Coronary artery (tissue), 2 donors: ENCODE data around the gene NMNAT3.

ENCODE experiments used
- DNase-seq: peaks from one replicate; pipeline ENCODE4 v3.0.0-alpha.2; 2017; ENCODE audit warnings: low spot score
- H3K27ac ChIP-seq, 2 donors: fragments of 200-600 bp; sonication (generic); one replicate each; pipeline ENCODE4 v1.5.1; 2016 to 2019
- H3K4me3 ChIP-seq: fragments of 200-600 bp; sonication (generic); 2 replicates; pipeline ENCODE4 v1.5.1; 2016; ENCODE audit warnings: mild to moderate bottlenecking, moderate library complexity
- CTCF ChIP-seq: fragments of 200-600 bp; sonication (generic); IDR thresholded peaks from one replicate; pipeline ENCODE4 v1.5.1; 2019; ENCODE audit warnings: antibody characterized with exemption

The NMNAT3 gene

DNA sequence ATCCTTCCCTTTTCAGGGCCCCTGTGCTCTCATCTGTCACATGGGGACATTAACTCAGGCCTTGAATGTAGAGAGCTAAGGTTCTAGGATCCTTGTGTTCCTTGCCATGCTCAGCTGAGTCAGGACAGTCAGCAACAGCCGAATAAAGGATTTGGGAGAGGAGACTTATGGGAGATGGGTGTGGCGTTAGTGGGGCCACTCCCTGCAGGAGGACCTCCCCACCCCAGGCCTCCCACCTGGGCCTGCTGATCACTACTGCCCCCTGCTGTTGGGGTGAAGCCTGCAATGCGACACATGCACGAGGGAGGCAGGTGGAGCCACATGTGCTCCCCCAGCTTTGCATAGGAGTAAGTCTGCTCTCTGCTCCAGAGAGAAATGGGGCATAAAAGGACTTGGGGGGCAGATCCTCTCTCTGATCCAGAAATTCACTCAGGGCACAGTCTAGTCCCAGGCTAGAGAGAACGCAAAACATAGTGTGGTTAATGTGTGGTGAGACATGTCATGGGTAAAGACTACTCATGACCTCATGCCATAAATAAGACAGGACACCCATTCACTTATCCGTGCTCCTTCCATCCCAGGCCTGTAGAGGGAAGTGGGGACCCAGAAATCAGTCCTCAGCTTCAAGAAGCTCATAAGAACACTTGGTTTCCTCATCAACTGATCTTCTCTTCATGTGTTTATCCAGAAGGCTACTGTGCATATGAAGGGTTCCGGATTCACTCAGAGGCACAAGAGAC, 157.6 kb downstream of the NMNAT3 start:
- DNase-seq: peak; percentile 65
- no peak overlapping the region for H3K4me3 ChIP-seq
- no peak for TF ChIP-seq CTCF
- H3K27ac ChIP-seq: no peak overlapping the region

GRCh38 chr3:139518926-139519842, 158.6 kb downstream of the NMNAT3 start:
- Histone ChIP-seq H3K27ac (no peak overlapping the region), H3K4me3 (no peak overlapping the region)
- peak; percentile 63 for DNase-seq
- TF ChIP-seq CTCF: no peak

DNA sequence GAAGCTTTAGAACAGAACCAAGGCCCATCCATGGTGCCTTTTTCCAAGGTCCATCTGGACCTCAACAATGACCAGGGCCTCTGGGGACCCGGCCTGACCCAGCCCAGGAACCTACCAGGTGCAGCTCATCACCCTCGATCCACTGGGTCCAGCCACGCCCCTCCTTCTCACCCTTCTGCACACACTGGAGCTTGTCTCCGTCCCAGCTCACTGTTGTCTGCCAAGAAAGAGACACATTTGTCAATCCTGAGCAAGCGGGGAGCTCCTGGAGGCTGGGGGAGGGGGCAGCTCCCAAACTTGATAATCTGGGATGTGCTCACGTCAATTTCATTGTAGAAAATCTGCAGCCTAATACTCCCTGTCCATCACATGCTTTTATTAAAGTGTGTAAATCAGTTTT, 159.5 kb downstream of the NMNAT3 start:
- peak; percentile 12 for DNase-seq
- Histone ChIP-seq H3K4me3 (no peak overlapping the region), H3K27ac (no peak overlapping the region)
- no peak for TF ChIP-seq CTCF

DNA sequence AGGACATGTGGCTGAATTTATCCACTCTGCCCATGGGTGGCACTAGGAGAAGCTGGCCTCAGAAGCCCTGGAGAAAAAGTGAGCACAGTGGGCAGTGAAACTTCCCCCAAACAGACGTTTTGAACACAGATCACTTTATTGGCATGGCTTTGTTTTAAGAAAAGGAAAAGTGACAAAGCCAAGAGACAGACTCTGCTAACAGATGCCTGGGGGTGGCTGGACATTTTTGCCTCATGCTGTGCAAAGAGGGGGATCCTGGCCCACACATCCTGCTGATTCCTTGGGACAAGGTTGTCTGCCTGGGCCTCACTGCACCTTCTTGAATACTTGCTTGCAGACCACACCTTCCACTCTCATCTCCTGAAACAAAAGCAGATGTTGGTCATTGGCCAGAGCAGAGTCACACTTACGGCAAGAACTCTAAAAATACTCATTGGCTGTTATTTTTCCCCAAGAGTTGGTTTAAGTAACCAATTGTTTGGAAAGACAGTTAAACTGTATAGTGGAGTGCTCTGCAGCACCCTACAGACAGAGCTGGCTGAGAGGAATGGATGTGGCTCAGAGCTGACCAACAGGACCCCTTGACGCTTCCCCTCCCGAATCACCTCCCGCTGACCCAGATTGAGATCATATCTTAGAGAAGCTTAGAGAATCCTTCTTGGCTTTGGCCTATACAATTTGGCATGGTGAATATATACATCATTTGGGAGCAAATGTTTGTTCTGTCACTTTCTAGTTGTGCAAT, 160.3 kb downstream of the NMNAT3 start:
- peak; percentile 21 for DNase-seq
- Histone ChIP-seq H3K27ac (no peak overlapping the region), H3K4me3 (no peak overlapping the region)
- TF ChIP-seq CTCF: no peak

DNA sequence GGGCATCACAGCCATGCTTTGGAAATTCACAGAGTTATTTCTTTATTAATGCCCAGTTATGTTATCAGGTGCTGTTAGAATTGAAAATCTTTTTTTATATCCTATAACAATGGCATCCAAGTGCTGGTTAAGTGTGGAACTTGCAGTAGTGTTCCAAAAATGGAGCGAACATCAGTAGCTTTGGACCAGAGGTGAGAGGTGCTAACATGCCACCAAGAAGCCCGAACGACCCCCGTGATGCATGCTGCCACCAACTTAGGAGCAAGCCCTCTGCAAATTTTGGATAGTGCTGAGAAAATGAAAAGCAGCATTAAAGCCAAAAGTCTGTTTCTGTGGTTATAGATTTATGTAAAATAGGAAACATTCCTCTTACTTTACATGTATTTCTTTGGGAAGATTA, 163.0 kb downstream of the NMNAT3 start:
- no peak for TF ChIP-seq CTCF
- Histone ChIP-seq H3K27ac (no peak overlapping the region), H3K4me3 (no peak overlapping the region)
- DNase-seq: no peak
